Stomach (tissue), 4 donors: ENCODE results near the gene EFCAB5.

Experiments used
- CTCF ChIP-seq, 7 experiments: fragments of 450-650 bp in 4 of 7; fragments of 200-600 bp in 3 of 7; sonication (generic) in 3 of 7; IDR thresholded peaks; one replicate each; pipeline ENCODE4 v1.5.1; 2016 to 2019; ENCODE audit warnings: antibody characterized with exemption in 7 of 7, control low read depth in 2 of 7, mild to moderate bottlenecking in 1 of 7
- POLR2A ChIP-seq, 4 donors: fragments of 450-650 bp; IDR thresholded peaks; one replicate each; pipeline ENCODE4 v1.6.1; 2016; ENCODE audit warnings: antibody characterized with exemption in 4 of 4, control low read depth in 2 of 4, mild to moderate bottlenecking in 1 of 4, moderate library complexity in 1 of 4

DNA sequence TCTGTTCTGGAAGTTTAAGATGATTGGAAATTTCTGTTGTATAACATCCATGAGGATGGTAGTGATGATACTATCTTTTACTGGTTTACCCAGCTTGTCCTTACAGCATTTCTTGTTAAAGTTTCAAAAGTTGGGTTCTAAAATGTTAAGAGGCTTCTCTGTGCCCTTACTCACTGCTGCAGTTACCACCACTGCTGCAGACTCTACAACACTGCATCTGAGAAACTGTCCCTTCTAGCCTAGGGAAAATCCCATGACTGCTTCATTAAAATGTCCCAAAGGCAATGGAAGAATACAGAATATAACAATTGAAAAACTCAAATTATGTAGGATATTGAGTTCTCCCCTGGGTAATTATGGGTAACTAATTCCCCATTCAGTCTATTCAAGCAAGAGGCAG, 171.4 kb downstream of the EFCAB5 start:
- no peak for TF ChIP-seq CTCF (IDR thresholded peaks at IDR 0.05)
- TF ChIP-seq POLR2A (IDR thresholded peaks at IDR 0.05), result no peak
